Measurements from ENCODE around the gene TJP3.

GRCh38 chr19:3694361-3695123 is 13.6 kb upstream of the TJP3 start:
- TF ChIP-seq CTCF (conservative IDR thresholded peaks at IDR 0.05; ENCODE audit: low read depth, low read length): no peak
- no peak for TF ChIP-seq EZH2 (IDR thresholded peaks at IDR 0.05; ENCODE audit: borderline replicate concordance, low read depth, low read length, poor library complexity, severe bottlenecking)
